ENCODE data around the gene NT5DC2.

Gene NT5DC2

DNA sequence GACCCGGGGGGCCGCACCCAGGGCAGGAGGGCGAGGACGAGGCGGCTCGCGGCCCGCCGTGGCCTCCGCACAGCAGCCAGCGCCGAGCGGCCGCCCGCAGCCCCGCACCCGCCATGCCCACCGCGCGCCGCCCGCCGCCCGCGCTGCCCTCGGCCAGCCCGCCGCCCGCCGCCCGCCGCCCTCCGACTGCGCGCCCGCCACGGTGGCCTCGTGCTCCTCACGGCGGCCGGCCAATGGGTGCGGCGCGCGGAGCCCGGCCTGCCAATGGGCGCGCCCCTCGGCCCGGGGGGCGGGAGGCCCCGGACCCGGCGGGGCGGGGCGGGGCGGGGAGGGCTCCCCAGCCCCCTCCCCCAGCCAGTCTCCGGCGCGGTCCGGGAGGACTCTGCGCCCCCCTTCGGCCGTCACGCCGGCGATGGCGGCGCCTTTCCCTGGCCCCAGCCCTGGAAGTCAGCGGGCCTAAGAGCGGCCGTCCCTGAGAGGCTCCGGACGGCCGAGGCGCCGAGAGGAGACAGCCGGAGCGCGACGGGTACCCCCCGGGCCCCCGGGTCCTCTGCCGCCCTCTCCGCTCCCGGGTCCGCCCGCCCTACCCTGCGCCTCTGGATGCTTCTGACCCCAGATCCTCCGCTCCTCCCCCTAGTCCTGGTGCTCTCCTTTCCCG, at the start of gene NT5DC2:
Gene NT5DC2 (minus strand): TSS at position 235 of the 658 bp plus-strand sequence. CDS start 120 bp downstream, at position 115.
- DNase-seq = peak; percentile 75

- no peak for DNase-seq
Observed at GRCh38 chr3:52574056-52574965, 40.7 kb upstream of the NT5DC2 start.

DNA sequence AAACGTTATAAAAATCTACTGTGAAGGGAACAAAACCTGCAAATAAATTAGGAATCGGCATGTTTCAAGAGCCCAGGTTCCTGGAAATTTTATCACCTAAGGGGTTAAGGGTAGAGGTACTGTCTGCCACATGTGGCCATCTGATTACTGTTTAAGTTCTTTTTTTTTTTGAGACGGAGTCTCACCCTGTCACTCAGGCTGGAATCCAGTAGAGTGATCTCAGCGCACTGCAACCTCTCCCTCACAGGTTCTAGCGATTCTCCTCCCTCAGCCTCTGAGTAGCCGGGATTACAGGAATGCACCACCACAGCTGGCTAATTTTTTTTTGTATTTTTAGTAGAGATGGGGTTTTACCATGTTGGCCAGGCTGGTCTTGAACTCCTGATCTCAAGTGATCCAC, 38.6 kb upstream of the NT5DC2 start:
- DNase-seq = no peak

- no peak for DNase-seq
Observed at GRCh38 chr3:52570076-52570475, 36.4 kb upstream of the NT5DC2 start.

DNA sequence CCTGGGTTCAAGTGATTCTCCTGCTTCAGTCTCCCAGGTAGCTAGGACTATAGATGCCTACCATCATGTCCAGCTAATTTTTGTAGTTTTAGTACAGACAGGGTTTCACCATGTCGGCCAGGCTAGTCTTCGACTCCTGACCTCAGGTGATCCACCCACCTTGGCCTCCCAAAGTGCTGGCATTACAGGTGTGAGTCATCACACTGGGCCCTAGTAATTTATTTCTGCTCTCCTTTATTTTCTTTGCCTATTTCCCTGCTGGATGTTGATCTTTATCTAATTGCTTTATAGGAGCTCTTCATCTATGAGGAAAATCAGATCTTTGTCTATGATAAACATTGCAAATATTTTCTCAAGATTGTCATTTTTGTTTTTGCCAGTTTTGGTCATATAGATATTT, 34.4 kb upstream of the NT5DC2 start:
- no peak for DNase-seq

DNA sequence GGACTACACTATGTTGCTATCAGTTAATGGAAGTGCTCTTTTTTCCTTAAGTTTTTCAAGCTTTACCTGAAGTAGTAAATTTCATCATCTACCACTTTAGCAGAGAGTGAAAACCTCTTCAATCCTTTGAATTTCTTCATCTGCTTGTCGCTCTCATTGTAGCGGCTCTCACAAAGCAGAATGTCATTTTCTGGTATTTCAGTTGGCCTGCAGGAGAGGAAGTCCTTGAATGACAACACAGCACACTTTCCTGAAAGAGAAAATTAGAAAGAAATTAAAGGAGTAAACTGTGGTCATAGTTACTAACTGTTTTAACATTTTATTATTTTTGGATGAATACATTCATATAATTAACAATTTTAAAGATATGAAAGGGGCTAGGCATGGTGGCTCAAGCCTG, 30.3 kb upstream of the NT5DC2 start:
- DNase-seq = no peak

- DNase-seq = no peak
Observed at GRCh38 chr3:52561028-52561747, 27.5 kb upstream of the NT5DC2 start.

- no peak for DNase-seq
Observed at GRCh38 chr3:52558436-52558835, 24.8 kb upstream of the NT5DC2 start.

DNA sequence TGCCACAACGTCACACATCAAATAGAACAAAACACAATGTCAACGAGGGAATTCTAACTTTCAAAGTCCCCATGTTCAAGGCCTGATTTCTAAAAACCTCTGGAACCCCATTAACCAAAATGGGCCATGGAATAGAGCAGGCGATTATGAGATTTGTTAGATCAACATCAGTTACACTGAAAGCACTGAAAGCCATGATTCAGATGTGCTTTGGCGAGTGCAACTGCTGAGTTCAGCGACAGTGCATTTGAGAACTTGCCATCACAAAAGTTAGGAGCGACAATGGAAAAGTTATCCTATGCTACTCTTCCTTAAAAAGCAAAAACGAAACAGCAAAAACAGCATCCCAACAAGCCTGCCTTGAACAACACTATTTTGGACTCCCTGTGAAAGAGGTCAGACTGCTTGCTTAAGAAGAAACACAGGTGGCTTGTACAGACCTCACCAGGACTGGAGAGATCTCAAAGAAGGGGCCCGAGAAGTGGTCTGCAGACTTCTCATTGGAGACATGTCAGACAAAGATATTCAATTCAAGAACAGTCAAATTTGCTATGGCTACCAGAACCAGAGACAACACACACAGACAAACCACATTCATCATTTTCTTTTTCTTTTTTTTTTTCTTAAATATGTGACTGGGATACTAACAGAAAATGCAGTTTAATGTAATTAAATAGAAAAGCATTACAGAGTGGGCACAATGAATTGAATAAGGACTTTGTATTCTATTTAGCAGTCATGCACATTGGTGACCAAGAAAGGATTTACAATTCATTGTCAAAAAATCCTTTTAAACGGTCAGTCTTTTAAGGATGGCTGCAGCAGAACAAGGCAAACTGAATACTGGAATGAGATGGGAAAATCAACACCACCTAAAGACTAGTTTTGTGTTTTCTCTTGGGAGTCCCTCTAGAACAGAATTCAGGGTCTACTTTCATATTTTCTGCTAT, 23.6 kb upstream of the NT5DC2 start:
- DNase-seq = no peak

DNA sequence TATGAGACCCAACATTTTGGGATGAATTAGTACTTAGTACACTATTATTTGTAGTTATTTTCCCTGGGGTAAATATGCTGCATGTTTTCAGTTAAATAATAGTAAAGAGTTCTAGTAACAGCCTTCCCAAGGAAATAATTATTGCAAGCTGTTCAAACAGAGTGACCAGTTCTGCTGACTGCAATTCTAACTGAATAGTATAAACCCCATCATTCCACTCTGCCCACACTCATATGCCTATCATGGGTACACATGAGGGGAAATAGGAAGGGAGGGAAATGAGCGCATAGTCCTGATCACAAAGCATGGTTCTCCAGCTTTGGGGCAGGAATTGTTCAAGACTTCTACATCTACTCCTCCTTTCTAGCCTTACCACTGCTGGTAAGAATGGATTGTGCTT, 21.4 kb upstream of the NT5DC2 start:
- DNase-seq = no peak

DNA sequence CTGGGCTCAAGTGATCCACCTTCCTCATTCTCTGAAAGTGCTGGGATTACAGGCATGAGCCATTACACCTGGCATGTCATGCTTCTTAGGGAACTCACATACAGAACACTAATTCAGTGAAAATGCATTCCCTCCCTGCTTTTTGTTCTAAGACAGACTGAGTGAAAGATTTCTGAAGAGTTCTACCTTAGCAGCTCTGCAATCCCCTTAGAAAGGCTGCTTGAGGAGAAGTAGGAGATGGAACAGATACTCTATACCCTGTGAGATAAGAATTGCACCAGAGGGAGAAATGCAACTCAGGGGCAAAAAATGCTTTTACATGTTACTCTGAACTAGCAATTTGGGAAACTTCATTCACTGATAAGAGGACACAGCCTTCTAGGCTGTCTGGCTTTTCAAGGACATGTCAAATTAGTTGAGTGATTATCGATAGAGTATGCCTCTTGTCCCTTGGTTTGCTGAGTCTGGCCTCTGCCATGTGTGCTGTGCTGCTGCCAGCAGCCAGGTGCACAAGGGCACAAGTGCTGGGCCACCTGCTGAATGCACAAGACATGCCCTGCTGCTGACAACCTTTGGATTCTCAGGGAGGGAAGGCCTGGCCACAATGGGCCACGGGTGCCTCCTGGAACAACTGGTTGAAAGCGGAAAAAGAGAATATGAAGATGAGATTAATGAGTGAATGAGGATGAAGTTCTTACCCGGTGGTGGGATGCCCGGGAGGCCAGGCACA, 20.5 kb upstream of the NT5DC2 start:
- no peak for DNase-seq

GRCh38 chr3:52552089-52552488, 18.4 kb upstream of the NT5DC2 start:
- no peak for DNase-seq

DNA sequence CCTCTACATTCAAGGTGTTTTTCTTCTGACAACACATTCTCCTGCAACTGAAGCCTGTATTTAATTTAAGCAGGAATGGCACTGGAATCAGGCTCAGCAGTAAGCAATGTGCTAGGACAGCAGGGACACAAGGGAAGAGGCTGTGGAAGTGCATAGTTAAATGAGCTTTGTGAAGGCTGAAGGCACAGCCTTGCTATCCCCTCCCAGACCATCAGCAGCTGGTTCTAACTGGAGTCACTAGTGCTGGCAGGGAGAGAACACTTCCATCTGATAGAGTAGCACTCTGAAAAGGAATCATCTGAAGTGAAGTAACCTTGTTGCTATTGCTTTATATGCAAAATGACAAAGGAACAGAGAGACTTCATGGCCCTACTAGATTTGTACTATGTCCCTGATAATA, 17.5 kb upstream of the NT5DC2 start:
- DNase-seq = no peak

DNA sequence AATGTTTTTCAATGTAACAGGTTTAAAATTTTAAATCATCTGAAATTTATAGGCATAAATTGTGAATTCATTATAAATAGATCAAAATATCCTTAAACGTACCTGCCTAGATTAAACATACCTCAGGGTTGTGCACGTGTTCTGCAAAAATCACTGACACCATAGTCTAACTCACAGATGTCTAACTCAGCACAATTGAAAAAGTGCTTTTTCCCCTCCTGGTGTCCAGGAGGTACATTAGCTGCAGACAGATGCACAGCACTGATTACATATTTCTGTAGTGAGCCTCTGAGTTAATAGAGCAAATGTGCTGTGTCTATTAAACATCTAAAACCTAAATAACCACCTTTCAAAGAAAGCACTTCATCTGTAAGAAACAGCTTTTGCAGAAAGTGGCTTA, 13.5 kb upstream of the NT5DC2 start:
- no peak for DNase-seq

- no peak for DNase-seq
Observed at GRCh38 chr3:52546111-52546901, 12.6 kb upstream of the NT5DC2 start.

DNA sequence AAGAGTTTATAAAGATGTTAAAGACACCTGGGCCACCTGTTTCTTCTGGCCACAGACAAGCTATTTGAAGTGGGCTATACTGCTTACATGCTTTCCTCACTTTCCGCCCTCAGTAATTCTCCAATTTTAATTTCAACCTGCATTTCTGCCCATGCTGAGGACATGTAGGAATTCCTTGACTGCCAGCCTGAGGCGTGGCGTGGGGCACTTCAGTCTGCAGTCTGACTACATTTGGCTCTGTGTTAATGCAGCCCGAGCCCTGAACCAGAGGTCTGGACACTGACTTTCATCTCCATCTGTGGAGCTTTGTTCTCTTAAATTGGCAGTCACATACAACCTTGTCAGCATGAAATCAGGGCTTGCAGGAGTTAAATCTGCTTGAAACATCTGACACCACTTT, 11.3 kb upstream of the NT5DC2 start:
- DNase-seq = no peak

- DNase-seq = no peak
Observed at GRCh38 chr3:52541050-52541449, 7.4 kb upstream of the NT5DC2 start.

DNA sequence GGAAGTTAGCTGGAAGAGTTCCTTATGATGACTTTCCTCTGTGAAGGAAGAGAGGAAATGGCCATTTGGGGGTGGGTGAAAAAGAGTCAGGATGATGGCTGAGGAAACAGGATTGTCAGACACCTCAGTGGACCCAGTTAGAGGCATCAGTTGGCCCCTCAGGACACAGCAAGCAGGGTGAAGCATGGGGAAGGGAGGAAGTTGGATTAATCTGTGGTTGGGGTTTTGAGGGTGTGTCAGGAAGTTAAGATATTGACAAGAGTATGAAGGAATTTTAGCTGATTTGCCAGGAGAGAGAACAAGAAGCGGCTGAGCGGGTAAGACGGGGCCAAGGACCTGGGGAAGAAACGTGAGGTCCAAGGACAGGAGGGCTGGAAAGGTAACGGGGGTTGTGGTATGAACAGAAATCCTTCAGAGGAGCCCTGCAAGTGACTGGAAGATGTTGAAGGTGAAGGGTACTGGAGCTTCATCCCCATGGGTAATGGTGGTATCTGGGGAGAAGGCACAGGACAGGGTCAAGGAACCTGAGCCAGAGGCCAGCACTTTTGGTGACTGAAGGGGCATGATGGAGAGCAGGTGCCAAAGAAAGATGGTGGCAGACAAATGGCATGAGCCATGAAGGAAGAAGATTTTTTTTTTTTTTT, 5.5 kb upstream of the NT5DC2 start:
- no peak for DNase-seq

DNA sequence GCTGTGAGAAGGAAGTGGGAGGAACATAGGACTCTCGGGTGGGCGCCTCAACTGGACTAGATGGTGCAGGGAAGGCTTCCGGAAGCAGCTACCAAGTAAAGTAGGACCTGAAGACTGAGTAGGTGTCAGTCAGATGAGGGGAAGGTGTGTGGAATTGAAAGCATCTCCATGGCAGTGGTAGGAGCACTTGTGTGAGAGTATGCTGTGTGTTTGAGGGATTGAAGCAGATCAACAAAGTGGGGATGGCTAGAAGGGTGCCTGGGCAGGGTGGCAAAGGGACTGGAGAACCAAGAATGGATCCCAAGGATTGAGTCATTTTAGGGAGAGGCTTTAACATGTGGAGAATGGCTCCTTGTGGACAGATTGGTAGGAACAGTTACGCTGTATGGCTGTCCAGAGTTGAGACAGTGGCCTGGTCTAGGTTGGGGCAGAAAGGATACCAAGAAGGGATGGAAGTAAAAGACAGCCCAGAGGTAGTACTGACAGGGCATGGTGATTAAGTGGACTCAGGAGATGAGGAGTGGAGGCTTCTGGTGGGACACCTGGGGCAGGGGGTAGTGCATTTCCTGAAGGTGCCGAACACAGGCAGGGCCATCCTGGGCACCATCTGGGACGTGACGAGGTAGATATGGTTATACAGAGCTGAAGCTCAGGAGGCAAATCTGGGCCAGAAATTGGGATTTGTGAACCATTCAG, 4.2 kb upstream of the NT5DC2 start:
- no peak for DNase-seq

DNA sequence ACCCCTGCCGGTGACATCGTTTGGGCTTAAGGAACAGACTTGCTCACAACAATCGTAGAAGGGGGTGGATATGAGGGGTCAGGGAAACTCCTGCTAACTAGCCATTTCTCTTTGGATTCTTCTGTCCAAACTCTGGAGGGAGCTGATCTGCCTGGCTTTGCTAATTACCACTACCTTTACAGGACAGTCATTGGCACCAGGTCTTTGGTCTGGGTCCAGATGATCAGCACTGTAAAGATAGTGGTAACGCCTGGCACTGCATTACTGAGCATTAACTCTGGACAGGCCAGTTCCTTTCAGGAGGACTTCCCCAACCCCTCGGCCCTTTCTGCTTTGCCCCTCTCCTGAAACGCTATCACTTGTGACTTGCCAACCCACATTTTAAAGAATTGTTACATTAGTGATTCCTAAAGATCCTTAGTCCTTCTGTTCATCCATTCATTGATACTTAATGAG, 3.5 kb upstream of the NT5DC2 start:
- DNase-seq = no peak
